ENCODE measurements around the gene NLGN1. TPM values are rescaled to one million over a fixed set of nuclear protein-coding genes. Genes with fewer than 3 reads are reported as not detected.

NLGN1 gene
- total and polyA plus RNA-seq, 9 of the 15 experiments (the other 6 are each of a cell fraction or from before 2014, with no cell fraction given) = under 0.01 to 0.01 TPM; not detected in 7

- no peak for TF ChIP-seq U2AF2 (optimal IDR thresholded peaks at IDR 0.05; ENCODE audit: low read depth, low read length)
Observed at GRCh38 chr3:173780067-173780466, 382.5 kb downstream of the NLGN1 start (continued).

GRCh38 chr3:173785004-173785403 is 387.5 kb downstream of the NLGN1 start:
- H3K9me3 ChIP-seq (replicated peaks; ENCODE audit: control insufficient read depth, insufficient read depth, low read depth, low read length) = no peaks in the 10 kb centered on the region
- H3K36me3 ChIP-seq (ENCODE audit: control insufficient read depth, insufficient read depth, low read length) = no peaks in the 10 kb centered on the region
- TF ChIP-seq RAD21 (CRISPR knock-in tag; conservative IDR thresholded peaks at IDR 0.05 in 1 of 2, IDR thresholded peaks at IDR 0.05 in 1 of 2) (0 out of 4 replicates have a peak, but pooled peaks of 1 of the 2 experiments have one; percentile 2), MECOM (CRISPR knock-in tag; IDR thresholded peaks at IDR 0.05) (no peak)
- H3K9ac ChIP-seq (ENCODE audit: insufficient read depth in 1 of 2, low read depth in 2 of 2, low read length in 2 of 2) = no peak overlapping the region
- intact Hi-C loops (cut with micrococcal nuclease) (no loop called here), in situ Hi-C loops (cut with MboI) (no loop called here)
- ChIA-PET POLR2A (no interaction called here), CTCF (ENCODE audit: low intra/inter-chr PET ratio) (no interaction called here)
- ATAC-seq (no peak), DNase-seq (ENCODE audit: extremely low read depth in 1 of 4, low spot score in 3 of 4) (no peak), FAIRE-seq (no peak)
- no peak overlapping the region for H2AFZ ChIP-seq (ENCODE audit: low read depth, low read length)
- H3K79me2 ChIP-seq (ENCODE audit: control insufficient read depth, insufficient read depth, low read length) = no peaks in the 10 kb centered on the region
- WGBS (ENCODE audit: insufficient coverage, low coverage, missing lambda C conversion rate) = 0% methylated on average over 3 of the region's 3 CpGs
- no peak overlapping the region for H3K4me2 ChIP-seq (ENCODE audit: insufficient read depth, low read length)
- no peaks in the 10 kb centered on the region for H3K27me3 ChIP-seq (ENCODE audit: control insufficient read depth in 2 of 2, insufficient read depth in 2 of 2, low read length in 2 of 2)
- no peaks in the 10 kb centered on the region for H3K9me1 ChIP-seq (ENCODE audit: control insufficient read depth, insufficient read depth, low read length)
- no peak overlapping the region for H3K27ac ChIP-seq (ENCODE audit: extremely low read depth, low read depth, low read length)
- no TSS peak for BruUV-seq (replicated peaks)
- H3K4me3 ChIP-seq = no peak overlapping the region
- H4K20me1 ChIP-seq (replicated peaks; ENCODE audit: control insufficient read depth, insufficient read depth, low read length) = no peaks in the 10 kb centered on the region
- H3K4me1 ChIP-seq (replicated peaks in 1 of 2; ENCODE audit: control insufficient read depth in 2 of 2, insufficient read depth in 2 of 2, low read length in 2 of 2) = no peaks in the 10 kb centered on the region

- H3K36me3 ChIP-seq (ENCODE audit: control insufficient read depth, insufficient read depth, low read length) = no peaks in the 10 kb centered on the region
- in situ Hi-C loops (cut with MboI) = no loop called here
- 0% methylated on average over 2 of the region's 2 CpGs for WGBS (ENCODE audit: insufficient coverage, low coverage, missing lambda C conversion rate)
- no peak overlapping the region for H3K9ac ChIP-seq (ENCODE audit: insufficient read depth in 1 of 2, low read depth in 2 of 2, low read length in 2 of 2)
- no peak overlapping the region for H2AFZ ChIP-seq (ENCODE audit: low read depth, low read length)
- no TSS peak for BruUV-seq (replicated peaks)
- no peak overlapping the region for H3K4me2 ChIP-seq (ENCODE audit: insufficient read depth, low read length)
- H3K27ac ChIP-seq (ENCODE audit: extremely low read depth, low read depth, low read length) = no peak overlapping the region
- no peaks in the 10 kb centered on the region for H4K20me1 ChIP-seq (replicated peaks; ENCODE audit: control insufficient read depth, insufficient read depth, low read length)
- ChIA-PET POLR2A (no interaction called here), CTCF (ENCODE audit: low intra/inter-chr PET ratio) (no interaction called here)
- no peaks in the 10 kb centered on the region for H3K4me1 ChIP-seq (replicated peaks in 1 of 2; ENCODE audit: control insufficient read depth in 2 of 2, insufficient read depth in 2 of 2, low read length in 2 of 2)
- no peaks in the 10 kb centered on the region for H3K79me2 ChIP-seq (ENCODE audit: control insufficient read depth, insufficient read depth, low read length)
- no peak overlapping the region for H3K4me3 ChIP-seq
- DNase-seq (ENCODE audit: extremely low read depth in 1 of 4, low spot score in 3 of 4) (no peak), FAIRE-seq (no peak), ATAC-seq (no peak)
- intact Hi-C loops (cut with micrococcal nuclease) = no loop called here
- no peaks in the 10 kb centered on the region for H3K27me3 ChIP-seq (ENCODE audit: control insufficient read depth in 2 of 2, insufficient read depth in 2 of 2, low read length in 2 of 2)
- H3K9me3 ChIP-seq (replicated peaks; ENCODE audit: control insufficient read depth, insufficient read depth, low read depth, low read length) = no peaks in the 10 kb centered on the region
- TF ChIP-seq SIX5 (IDR thresholded peaks at IDR 0.05; ENCODE audit: borderline replicate concordance in 1 of 2, insufficient read depth in 1 of 2, low read depth in 1 of 2, low read length in 2 of 2) (no peak), ERF (CRISPR knock-in tag; IDR thresholded peaks at IDR 0.05) (no peak), NR3C1 (CRISPR knock-in tag; IDR thresholded peaks at IDR 0.05) (no peak), EHMT2 (IDR thresholded peaks at IDR 0.05) (no peak), GTF3C2 (IDR thresholded peaks at IDR 0.05; ENCODE audit: borderline replicate concordance, extremely low read depth, insufficient read length) (no peak)
- H3K9me1 ChIP-seq (ENCODE audit: control insufficient read depth, insufficient read depth, low read length) = no peaks in the 10 kb centered on the region
Observed at GRCh38 chr3:173789530-173790162, 392.1 kb downstream of the NLGN1 start.
